Stimulated activated CD4-positive, alpha-beta T cell treated with anti-CD3 and anti-CD28 coated beads, Interleukin-12 subunit alpha, Interleukin-12 subunit beta, amount 100 ng/mL, for 48 hours (primary cell): ENCODE data around the gene DNAJC22.
"Not testable (repeated sequence)": the region's sequence is repeated elsewhere in the genome, so short reads cannot be mapped to it uniquely, and the experiment has no call there.

Experiments used
- DNase-seq, 3 donors: peaks; one replicate each; pipeline ENCODE4 v3.0.0-alpha.2; 2020; ENCODE audit warnings: low read depth in 2 of 3, low spot score in 1 of 3

DNAJC22 gene

DNA sequence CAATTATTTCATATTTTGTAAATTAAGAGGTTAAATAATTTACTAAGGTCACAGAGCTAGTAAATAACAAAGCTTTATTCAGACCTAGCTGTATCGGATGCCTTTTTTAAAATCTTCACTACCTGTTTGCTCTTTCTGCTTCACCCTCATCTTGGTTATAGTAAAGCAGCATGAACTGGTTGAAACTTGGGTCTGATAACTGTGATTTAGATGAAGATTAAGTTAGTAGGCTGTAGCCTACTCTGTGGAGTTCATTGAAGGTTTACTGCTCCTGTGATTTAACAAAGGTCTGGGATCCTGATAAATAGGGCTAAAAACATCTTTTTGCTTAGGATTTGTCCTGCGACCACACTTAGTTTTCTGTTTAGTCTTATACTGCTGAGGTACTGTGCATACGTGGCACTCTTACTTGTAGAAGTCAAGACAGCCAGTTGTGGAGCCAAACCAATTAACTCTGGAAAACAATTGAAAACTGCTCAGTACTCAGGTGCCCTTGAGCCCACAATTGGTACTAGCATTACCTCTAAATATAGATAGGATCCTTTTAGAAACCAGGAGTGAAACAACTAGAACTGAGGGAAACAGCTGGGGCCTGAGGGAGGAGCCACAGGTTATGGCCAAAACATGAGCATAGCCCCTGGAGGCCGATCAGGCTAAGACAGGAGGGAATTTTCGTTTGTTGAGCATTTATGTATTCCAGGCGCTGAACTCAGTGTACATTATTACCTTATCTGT is 22.9 kb downstream of the DNAJC22 start:
- no peak for DNase-seq

- DNase-seq, result no peak
These were observed 23.9 kb downstream of the DNAJC22 start for GRCh38 chr12:49370539-49370938.

DNA sequence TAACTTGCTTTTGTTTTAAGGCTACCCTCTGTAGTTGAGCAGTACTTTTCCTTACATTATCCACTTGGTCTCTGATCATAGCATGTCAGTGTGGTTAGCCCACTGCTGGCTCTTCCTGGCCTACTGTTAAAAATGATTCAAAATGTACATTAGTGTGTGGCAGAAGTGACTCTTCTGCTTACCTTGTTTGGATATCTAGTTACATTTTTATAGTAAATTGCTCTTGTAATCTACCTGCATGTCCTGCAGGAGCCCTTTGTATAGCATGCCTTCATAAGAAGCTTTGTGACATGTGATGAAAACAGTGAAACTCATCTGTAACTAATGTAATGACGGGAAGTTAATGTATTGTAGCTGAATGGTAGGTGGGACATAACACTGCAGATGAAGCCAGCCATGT is 28.7 kb downstream of the DNAJC22 start:
- no peak for DNase-seq

DNA sequence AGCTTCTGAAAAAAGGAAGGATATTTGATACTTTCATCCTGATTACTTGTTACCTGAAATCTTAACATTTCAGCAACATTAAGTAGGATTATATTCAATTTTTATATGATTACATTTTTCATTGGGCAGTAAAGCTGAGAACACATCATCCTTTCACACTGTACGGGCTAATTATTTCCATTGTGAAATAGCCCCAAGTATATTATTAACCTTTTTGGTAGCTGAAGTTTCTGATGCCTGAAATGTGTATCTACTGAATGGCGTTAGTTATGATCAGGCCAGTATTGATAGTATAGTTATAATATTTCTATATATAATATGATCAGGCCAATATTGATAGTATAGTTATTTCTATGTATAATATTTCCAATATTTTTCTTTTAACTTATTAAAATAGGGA is 30.7 kb downstream of the DNAJC22 start:
- DNase-seq, result no peak

DNA sequence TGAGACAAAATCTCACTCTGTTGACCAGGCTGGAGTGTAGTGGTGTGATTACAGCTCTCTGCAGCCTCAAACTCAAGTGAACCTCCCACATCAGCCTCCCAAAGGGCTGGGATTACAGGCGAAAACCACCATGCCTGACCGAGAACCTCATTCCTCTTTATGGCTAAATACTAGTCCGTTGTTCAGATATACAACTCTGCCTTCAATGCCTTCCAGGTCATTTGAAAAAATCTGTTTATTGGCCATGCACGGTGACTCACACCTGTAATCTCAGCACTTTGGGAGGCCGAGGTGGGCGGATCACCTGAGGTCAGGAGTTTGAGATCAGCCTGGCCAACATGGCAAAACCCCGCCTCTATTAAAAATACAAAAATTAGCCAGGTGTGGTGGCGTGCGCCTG is 33.5 kb downstream of the DNAJC22 start:
- DNase-seq, result not testable (repeated sequence)

DNA sequence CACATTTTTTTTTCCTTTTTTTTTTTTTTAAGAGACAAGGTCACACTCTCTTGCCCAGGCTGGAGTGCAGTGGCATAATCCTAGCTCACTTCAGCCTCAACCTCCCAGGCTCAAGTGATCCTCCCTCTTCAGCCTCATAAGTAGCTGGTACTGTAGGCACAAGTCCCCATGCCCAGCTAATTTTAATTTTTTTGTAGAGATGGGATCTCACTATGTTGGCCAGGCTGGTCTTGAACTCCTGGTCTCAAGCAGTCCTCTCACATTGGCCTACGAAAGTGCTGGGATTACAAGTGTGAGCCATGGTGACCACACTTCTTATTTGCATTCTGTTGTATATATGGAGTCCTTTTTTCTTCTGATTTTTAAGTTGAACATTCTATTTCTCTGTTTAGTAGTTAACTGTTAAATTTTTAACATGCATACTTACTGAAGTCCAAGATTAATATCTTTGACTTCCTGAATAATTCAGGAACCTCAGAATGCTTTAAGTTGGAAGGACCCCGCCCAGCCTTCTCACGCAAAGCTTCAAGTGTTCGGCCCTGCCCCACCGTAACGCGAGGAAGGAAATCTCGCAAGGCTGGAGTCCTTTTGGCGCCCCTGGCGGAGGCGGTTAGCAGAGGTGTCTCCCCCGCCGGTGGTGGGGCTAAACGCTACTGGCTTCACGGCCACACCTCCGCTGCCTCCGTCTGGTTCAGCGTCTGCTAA is 42.1 kb downstream of the DNAJC22 start:
- DNase-seq, result peak; percentile 25 to 52 (median 39)

GRCh38 chr12:49389387-49389703 is 42.7 kb downstream of the DNAJC22 start:
- DNase-seq, result no peak

DNA sequence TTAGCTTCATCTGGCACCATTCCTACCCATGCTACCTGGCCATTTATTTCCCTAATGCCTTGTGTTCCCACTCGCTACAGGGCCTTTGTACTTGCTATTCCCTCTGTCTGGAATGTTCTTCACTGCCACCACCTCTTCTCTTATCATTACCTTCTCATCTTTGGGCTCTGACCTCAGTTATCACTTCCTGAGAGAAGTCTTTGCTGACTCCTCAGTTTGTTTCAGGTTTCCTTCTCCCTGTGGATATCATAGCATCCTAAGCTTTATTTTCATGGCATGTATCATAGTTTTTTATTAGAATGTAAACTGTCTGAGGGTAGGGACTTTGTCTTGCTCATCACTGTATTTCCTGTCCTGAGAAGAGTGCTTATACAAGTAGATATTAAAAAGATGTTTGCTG is 50.3 kb downstream of the DNAJC22 start:
- DNase-seq, result no peak

DNA sequence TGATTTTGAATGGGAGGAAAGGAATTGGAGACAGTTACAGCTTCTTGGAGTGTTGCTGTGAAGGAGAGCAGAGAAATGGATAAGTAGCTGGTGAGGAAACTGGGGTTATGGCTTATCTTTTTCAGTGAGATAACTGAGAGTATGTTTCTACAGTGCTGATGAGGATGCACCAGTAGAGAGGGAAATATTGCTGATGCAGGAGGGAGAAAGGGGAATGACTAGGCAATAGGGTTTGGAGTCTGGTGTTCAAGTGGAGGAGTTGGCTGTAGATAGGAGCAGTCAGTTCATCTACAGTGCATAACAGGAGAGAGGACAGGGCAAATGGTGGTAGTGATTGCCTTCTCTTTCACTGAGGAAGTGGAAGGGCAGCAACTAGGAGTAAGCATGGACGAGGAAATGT is 53.6 kb downstream of the DNAJC22 start:
- DNase-seq, result no peak
